ENCODE measurements around the gene C6orf62.
"Not testable (repeated sequence)": the region's sequence is repeated elsewhere in the genome, so short reads cannot be mapped to it uniquely, and the experiment has no call there.

DNA sequence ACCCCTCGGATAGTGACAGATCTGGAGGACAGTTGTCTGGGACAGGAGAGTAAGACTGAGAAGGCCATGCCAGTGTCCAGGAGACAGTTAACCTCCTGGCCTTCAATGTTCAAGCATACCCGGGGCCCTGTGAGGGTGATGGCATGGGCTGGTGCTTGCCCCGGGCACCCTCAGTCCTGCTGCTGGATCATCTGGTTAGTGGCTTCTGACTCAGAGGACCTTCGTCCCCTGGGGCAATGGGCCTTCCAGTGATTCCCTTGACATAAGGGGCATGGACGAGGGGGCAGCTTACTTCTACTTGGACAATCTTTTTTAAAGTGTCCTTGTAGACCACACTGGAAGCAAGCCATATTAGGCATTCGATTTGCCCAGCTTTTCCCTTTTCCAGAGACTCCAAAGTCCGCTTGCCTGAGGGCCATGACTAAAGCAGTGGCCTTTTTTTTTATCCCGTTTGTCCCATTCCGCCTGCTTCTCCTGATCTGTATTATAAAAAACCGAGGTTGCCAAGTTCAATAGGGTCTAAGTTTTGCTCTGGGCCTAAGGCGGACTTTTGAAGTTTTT lies 40.1 kb downstream of the C6orf62 start:
- not testable (repeated sequence) for TF ChIP-seq STAT1 (IDR thresholded peaks at IDR 0.05; ENCODE audit: unreplicated experiment); CTCF (conservative IDR thresholded peaks at IDR 0.05; ENCODE audit: low read depth in 2 of 2)
